Ovary (tissue), 1 donor: ENCODE measurements around the gene DNAAF2.

Experiments
- EP300 ChIP-seq: sonication (generic); formaldehyde crosslinking; IDR thresholded peaks from one replicate; pipeline ENCODE4 v1.6.1; 2017; ENCODE audit warnings: antibody characterized with exemption
- POLR2A ChIP-seq: fragments of 450-650 bp; IDR thresholded peaks from one replicate; pipeline ENCODE4 v1.6.1; 2017; ENCODE audit warnings: antibody characterized with exemption, mild to moderate bottlenecking, moderate library complexity

- TF ChIP-seq POLR2A (no peak), EP300 (no peak)
These were observed 1.8 kb upstream of the DNAAF2 start for GRCh38 chr14:49636866-49637265.
